Measurements from ENCODE around the gene EHBP1.

The EHBP1 gene

DNA sequence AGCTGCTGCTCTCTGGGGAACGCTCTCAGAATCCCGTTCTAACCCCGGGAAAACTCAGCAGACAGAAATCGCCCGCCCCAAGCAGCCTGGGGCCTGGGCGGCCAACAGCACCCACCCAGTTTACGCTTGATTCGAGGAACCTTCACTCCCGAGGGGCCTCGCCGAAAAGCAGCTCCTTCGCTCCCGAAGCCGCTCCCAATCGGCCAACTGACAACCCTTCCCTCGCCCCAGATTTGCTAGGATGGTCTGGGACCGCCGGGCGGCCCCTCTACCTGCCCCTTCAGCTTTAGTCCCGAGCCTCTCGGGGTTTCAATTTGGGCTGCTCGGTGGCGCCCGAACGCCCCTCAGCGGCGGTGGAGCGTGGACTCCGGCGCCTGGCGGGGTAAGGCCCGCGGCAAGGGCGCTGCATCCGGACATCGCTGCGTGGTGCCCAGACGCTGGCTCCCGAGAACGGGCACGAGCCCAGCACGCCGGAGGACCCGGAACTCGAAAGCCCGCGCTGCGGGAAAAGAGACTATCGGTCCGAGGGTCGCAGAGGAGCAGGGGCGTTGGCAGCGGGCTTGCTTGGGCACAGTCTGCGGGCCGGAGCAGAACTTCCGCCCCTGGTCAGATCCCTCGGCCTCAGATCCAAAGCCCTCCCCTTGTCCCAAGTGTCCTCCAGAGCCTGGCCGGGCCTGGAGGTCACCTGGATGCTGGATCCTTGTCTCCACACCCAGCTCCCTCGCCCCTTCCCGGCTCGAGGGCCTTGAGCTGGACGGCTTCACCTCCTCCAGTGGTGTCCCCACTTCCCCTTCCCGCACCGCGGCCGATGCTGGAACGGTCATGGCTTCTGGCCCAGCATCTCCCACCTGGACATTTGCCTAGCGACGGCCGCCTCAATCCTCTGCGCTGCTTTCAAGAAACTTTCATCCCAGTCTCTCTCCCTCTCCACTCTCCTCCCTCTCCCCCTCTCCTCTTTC, 342.1 kb downstream of the EHBP1 start:
- in situ Hi-C loops (cut with MboI; ENCODE audit: low sequenced_read_pairs), result no loop called here

DNA sequence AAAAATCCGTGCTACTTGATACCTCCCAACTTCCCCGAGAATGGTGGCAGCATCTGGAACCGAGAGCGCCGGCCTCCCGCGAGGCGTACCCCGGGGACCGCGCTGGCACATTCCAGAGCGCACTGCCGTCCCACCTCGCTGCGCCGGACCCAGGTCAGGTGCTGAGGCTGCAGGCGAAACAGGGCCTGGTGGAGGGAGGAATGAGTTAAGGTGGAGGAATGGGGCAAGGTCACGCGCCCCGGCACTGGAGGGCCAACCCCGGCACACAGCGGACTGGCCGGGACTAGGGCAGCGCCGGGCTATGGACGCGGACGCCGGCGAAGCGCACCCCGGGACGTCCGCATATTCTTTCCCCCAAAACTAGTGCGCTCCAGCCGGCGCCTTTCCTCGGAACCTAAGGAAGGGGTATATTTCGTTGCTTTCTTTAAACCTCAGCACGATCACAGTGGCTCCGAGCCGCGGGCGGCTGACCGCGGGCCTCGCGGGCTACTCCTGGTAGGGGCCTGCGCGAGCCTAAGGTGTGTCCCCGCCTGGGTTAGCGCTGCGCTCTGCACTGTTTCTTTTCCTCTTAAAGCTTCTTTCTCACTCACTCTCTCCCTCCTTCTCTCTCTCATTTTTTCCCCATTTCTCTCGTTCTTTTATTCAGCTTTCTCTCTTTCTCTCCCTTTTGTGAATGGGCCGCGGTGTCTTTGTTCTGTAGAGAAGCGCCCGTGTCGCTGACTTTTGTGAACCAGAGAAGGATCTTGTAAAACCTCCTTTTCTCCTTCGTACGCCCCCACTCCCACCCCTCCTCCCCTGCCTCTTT, 343.1 kb downstream of the EHBP1 start:
- in situ Hi-C loops (cut with MboI; ENCODE audit: low sequenced_read_pairs), result no loop called here

DNA sequence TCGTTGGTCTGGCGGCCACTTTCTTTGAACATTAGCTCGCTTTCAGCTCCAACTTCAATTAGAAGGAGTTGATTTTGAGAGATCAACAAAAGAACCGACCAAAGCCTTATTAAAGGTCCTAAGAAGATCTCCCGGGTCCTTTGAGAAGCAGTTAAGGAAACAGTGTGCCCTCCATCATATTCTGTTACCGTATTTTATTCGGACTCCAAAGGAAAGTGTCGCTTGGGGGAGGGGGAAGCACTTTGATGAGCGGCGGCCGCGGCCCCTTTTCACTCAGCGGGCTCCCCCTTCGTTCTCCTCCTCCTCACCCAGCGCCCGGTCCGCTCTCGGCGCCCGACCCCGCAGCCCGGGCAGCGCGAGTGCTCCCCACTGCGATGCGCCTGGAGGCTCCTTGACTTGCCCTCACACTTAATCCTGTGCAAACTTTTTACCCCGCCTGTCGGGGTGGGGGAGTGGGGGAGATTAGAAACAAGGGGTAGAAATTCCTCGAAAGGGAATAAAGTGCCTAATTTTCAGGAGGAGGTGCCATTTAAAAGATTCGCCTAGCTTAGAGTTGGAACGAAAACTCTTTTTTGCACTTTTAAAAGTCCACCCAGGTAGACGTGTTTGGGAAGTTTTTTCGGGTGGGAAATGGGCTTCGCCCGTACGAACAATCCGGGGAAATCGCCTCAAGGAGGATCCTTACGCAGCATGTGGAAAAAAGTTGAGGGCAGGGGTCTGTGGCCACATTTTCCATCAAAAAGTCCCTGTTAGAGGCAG, 343.9 kb downstream of the EHBP1 start:
- in situ Hi-C loops (cut with MboI; ENCODE audit: low sequenced_read_pairs), result no loop called here

DNA sequence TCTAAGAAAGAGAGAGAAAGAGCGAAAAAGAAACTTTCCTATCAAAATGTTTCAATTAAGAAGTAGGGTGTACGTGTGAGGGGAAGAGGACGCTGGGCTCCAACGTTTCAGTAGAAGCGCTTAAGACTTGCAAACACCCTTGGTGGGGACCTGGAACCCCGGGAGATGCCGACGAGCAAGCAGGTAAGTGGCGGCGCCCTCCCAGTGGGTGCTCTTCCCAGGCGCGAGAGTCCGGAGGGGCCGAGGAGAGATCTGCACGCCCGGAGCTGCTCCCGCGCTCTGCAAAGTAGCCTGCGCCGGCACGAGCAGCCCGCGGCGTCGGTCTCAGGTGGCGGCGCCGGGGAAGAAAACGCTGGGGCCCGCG, 344.4 kb downstream of the EHBP1 start:
- in situ Hi-C loops (cut with MboI; ENCODE audit: low sequenced_read_pairs), result no loop called here

DNA sequence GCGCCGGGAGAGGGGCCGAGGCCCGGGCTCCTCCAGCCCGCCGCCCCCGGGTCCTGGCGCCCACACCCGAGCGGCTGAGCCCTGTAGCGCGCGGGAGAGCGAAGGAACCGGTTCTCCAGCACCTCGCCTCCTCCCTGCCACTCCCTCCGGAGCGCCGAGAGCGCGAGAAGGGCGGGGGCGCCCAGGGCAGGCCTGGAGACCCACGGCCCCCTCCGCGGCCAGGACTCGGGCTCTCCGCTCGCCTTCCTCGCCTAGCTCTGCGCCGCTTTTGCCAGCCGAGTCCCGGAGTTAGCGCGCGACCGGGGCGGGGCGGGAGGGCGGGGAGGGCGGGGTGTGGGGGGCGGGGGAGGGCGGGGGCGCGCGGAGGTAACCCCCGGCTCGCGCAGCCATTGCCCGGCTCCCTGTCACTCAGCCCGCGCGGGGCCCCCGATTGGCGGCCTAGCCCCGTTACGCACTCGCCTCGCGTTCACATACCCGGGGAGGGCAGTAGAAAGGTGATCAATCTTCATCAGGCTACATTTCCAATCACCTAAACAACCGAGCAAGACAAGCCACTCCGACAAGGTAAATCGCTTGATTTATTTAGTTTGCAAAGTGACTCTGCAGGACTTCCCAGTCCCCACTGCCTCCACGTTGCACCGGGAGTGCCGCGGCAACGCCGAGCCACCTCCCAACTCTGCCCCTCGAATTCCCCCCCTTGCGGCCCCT, 345.0 kb downstream of the EHBP1 start, which contains the start of gene OTX1:
TSS of gene OTX1 (plus strand) at position 497 of the 708 bp plus-strand sequence. CDS start 2,161 bp downstream, outside the sequence.
- in situ Hi-C loops (cut with MboI; ENCODE audit: low sequenced_read_pairs), result no loop called here

DNA sequence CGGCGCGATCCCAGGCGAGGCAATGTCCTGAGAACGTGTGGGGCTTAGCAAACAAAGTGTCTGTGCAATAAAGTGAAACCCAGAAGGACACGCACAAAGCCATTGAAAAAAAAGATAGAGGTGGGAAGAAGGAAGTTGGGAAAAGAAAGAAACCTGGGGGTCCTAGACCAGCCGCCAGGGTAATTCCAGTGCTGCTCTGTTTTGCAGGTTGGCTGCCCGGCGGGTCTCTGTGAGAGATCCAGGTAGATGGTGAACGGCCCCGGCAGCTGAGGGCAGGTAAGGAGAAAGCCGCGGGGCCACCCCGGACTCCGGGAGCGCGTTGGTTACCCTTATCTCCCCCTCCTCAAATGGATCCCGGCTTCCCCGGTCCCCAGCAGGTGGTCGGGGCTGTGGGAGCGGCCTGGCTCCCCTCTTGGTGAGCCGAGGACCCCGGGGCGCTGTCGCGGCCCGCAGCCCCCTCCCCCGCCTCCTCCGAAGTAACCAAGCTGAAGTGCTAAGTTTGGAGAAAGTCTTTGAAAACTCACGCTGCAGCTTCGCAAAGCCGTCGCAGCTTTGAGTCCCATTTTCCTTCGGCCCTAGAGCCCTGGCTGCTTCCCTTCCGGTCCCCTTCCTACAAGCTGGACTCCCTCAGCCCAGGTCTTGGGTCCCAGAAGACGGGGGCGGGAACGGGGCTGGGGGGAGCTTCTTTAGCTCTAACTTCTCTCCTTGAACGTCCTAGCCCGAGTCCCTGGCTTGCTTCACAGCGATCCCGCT, 345.7 kb downstream of the EHBP1 start:
- in situ Hi-C loops (cut with MboI; ENCODE audit: low sequenced_read_pairs), result no loop called here

DNA sequence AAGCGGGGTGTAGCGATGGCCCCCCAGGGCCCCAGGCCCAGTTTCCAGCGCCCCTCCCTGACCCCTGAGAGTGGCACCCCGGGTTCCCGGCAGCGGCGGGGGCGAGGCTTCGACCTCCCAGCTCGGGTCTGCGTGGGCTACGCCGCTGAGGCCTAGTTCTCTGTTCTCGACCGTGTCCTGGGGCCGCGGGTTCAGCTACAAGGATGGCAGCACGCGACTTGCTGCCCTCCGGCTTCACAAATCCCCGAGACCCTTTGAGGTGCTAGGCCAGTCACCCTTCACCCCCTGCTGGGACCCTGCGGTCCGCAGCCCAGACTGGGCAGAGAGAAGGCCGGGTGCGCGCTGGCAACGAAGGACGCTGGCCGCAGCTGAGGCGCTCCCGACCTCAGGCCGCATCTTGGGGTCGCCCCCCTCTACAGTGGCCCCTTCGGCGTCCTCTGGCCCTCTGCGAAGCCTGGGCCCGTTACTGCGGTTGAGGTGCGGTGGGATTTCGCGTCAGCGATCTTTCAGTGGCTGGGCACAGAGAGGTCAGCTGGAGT, 346.4 kb downstream of the EHBP1 start:
- in situ Hi-C loops (cut with MboI; ENCODE audit: low sequenced_read_pairs), result no loop called here

DNA sequence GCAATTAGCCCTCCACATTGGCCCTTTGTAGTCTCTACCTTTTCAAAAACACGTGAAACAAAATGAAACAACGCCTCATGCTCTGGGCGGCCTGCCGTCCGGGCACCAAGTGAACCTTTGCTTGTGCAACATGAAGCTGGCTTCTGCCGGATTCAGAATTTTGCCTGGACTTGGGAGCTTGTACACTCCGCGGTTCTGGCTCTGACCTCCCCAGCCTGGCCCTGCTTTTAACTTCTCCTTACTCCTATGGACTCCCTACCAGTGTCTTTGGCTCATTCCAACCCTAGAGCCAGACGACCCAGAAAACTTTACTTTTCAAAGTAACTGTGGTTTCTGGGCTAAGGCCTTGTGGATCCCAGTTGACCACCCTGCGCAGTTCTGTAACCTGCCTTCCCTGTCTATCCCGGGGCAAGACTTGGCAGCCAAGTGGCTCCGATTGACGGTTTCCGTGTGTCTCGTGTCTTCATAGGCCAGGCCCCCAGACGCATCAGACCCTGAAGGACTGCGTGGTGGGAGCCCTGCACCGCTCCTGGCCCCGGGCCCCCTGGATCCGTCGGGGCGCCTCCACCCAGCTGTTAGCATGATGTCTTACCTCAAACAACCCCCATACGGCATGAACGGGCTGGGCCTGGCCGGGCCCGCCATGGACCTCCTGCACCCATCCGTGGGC, 347.0 kb downstream of the EHBP1 start:
- in situ Hi-C loops (cut with MboI; ENCODE audit: low sequenced_read_pairs), result no loop called here

DNA sequence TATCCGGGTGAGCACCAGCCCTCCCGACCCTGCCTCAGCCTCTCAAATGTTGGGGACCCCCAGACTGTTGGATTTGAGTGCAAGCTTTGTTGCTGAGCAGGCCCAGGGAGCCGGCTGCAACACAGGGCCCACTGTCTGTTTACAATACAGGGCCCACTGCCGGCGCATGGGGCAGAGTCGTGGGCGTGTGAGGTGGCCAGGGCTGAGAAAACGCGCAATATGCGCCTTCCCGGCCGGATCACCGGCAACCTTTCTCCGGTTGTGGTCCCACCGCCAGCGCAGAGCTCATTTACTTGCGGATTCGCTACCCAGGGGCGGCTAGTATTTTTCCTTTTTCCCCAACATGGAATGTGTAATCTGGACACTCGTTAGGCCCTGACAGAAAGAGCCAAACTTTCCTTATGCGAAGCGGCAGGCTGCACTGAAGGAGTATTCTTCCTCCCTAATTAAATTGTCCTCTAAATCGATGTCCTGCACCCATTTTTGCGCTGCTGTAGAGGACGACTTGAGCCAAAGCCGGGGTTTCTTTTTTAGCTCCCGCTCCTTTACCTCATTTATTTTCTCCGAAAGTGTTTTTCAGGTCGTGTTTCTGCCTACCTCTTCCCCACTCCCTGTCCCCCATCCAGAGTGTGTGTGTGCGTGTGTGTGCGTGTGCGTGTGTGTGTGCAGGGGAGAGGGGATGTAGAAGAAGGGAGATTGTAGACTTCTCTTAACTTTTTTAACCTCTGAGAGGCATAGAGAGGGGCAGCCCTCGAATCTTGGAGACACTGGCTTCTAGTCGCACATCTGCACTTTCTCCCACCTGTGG, 347.8 kb downstream of the EHBP1 start:
- in situ Hi-C loops (cut with MboI; ENCODE audit: low sequenced_read_pairs), result no loop called here

DNA sequence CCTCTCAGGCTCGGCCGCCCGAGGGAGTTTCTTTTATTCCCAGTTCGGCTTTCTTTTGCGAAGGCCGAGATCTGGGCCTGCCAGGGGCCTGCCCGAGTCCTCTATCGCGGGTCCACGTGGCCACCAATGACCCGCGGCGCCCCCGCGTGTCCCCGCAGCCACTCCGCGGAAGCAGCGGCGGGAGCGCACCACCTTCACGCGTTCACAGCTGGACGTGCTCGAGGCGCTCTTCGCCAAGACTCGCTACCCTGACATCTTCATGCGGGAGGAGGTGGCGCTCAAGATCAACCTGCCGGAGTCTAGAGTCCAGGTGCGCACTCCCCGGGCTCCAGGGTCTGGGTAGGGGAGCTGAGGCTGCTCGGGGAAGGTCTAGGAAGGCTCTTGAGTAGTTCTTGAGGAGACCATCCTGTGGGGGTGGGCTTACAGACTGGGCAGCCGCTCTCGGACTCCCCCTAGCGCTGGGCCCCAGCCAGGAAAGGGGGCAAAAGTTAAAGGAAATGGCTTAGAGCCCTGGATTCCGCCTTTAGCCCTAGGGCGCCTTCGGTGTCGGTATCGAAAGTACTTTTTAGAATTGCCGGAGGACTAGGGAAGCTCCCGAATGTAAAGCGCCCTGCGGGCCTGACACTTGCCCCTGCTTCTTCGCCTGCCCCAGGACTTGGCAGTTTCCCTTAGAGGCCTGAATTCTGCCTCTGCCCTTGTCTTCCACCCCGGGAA, 348.5 kb downstream of the EHBP1 start:
- in situ Hi-C loops (cut with MboI; ENCODE audit: low sequenced_read_pairs), result no loop called here

DNA sequence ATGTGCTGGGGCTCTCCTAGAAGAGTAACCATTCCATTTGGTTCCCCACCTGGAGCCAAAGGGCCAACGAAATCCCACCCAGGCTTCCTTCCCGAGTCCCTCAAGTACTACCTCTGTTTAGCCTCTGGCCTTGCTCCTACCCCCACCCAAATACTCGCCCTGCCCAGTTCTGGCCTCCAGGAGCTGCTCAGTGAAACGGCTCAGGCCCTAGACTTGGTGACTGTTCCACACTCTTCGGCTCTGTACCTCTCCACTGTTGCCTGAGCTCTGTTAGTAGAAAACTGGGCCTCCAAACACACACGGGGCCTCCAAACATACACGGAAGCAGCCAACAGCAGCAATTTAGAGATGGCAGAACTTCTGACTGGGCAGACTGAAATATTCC, 349.3 kb downstream of the EHBP1 start:
- in situ Hi-C loops (cut with MboI; ENCODE audit: low sequenced_read_pairs), result no loop called here

DNA sequence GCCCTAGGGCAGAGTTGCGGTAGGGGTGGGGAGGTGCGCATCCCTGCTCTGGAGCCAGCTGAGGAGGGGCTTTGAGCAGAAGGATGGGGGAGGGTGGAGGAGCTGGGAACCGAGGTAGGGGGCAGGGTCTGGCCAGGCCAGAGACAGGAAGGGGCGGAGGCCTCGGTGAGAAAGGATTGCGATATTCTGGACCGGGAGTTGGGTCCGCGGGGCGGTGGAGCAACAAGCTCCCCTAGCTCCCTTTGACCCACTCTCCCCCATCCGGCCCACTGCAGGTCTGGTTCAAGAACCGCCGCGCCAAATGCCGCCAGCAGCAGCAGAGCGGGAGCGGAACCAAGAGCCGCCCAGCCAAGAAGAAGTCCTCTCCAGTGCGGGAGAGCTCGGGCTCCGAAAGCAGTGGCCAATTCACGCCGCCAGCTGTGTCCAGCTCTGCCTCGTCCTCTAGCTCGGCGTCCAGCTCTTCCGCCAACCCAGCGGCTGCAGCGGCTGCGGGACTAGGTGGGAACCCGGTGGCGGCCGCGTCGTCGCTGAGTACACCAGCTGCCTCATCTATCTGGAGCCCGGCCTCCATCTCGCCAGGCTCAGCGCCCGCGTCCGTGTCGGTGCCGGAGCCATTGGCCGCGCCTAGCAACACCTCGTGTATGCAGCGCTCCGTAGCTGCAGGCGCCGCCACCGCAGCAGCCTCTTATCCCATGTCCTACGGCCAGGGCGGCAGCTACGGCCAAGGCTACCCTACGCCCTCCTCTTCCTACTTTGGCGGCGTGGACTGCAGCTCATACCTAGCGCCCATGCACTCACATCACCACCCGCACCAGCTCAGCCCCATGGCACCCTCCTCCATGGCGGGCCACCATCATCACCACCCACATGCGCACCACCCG, 350.0 kb downstream of the EHBP1 start:
- in situ Hi-C loops (cut with MboI; ENCODE audit: low sequenced_read_pairs), result no loop called here

DNA sequence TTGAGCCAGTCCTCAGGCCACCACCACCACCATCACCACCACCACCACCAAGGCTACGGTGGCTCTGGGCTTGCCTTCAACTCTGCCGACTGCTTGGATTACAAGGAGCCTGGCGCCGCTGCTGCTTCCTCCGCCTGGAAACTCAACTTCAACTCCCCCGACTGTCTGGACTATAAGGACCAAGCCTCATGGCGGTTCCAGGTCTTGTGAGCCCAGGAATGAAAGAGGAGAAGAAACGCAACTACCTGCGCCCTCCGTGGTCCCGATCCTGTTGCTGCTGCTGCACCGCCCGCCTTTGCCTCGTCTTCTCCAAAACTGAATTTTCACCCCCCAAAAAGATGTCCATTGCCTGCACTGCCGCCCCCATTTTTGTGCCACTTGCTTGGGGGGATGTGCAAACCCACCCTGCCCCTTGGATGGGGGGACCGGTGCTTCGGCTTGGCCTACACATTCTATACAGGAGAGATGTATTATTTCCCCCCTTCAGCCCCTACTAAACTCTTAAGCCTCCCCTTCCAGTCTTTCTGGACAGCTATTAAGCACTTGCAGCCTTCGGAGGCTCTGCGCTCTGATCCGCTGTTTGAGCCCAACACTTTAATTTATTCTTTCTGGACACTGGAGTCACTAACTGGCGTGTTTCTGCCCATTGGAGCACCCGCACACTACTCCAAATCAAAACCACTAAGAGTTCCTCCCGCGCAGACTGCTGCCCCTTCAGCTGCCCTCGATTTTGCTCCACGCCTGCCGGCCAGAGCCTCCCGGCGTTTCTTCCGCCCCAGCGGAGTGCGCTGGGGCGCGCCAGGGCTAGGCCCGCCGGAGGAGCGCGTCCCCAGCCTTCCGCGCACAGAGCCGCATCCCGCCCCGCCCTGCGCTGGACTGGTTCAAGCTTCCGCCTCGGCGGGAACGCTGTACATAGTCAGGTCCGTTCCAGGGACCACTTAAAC, 350.9 kb downstream of the EHBP1 start:
- in situ Hi-C loops (cut with MboI; ENCODE audit: low sequenced_read_pairs), result no loop called here

DNA sequence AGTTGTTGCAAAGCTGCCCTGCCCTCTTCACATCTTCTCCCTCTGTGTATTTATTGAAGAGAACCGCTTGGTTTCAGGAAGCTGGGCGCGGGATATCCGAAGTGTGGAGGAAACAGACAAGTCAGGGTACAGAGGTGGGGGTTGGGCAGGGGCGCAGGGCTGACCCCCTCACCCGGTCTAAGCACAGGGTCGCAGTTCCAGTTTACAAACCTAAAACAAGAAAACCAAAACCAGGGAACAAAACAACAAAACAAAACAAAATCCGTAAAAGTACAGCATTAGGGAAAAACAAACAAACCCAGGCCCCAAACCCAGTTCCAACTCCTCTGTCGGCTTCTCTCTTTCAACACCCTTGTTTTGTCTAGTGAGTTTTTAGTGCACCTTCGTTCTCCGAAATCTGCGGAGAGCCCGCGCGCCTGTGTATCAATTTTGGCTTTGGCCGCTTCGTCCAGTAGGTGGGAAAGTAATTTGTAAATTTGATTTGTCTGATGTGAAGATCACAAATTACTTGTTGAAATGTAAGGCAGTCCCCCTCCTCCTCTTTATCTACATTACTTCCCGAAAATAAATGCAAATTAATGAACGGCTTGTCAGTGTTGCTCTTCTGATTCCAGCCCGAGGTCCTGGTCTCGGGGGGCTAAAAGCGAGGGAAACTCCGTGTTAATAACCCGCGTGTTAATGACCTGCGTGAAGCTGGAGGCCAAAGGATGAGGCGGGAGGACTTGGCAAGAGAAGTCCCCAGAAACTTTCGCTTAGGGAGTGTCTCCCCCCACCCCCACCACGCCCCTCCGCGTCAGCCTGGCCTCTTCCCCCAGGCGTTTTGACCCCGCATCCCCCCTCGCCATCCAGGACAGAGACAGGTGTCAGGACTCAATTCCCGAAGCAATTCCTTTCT, 352.0 kb downstream of the EHBP1 start:
- in situ Hi-C loops (cut with MboI; ENCODE audit: low sequenced_read_pairs), result no loop called here
